Endothelial cell of umbilical vein (primary cell): ENCODE results near the gene SDF4. TPM values are rescaled to one million over a fixed set of nuclear protein-coding genes. Genes with fewer than 3 reads are reported as not detected.

Experiments
- BruUV-seq: library from RNA; stranded (reverse); fragments of 400-500 nt; replicated peaks from 2 replicates; lab custom pipeline; 2021; lab: Mats Ljungman, UMichigan
- CTCF ChIA-PET: fragments of 300-600, 350-600 bp; sonication (Branson Sonifier 250); formaldehyde crosslinking; loops from one replicate; lab custom pipeline; 2021; ENCODE audit warnings: antibody characterized with exemption, inconsistent platforms; lab: Charles Lee
- POLR2A ChIA-PET: fragments of 300-600, 350-600 bp; sonication (Branson Sonifier 250); formaldehyde crosslinking; loops from one replicate; lab custom pipeline; 2021; ENCODE audit warnings: antibody characterized with exemption, inconsistent platforms; lab: Charles Lee
- DNase-seq: peaks from one replicate; pipeline ENCODE4 v3.0.0-alpha.2; 2011; ENCODE audit warnings: low read depth, low spot score
- FAIRE-seq: peaks from 2 replicates; lab custom pipeline; 2011; peaks lifted over from hg19 to GRCh38; lab: Jason Lieb, UNC
- H2AFZ ChIP-seq: 2 replicates; pipeline ENCODE4 v1.6.0; 2012; ENCODE audit warnings: low read depth, low read length, control low read depth, inconsistent platforms
- H3K27ac ChIP-seq: 2 replicates; pipeline ENCODE4 v1.5.1; 2011; ENCODE audit warnings: low read depth, mild to moderate bottlenecking, control low read depth, low read length, moderate library complexity; ENCODE audit not compliant: insufficient read depth
- H3K27me3 ChIP-seq, 2 experiments: 2 replicates each; pipeline versions ENCODE4 v1.6.0 to v1.6.1; 2011; ENCODE audit warnings: low read length in 2 of 2, mixed read lengths in 1 of 2; ENCODE audit not compliant: control insufficient read depth in 2 of 2, insufficient read depth in 2 of 2
- H3K36me3 ChIP-seq, 2 experiments: 2 replicates in 1 of 2; 3 replicates in 1 of 2; pipeline ENCODE4 v1.5.1; 2011; ENCODE audit warnings: low read length in 2 of 2, mild to moderate bottlenecking in 1 of 2, moderate library complexity in 1 of 2; ENCODE audit not compliant: control insufficient read depth in 2 of 2, insufficient read depth in 2 of 2; ENCODE audit errors: extremely low read depth in 1 of 2
- H3K4me1 ChIP-seq: 3 replicates; pipeline ENCODE4 v1.5.1; 2011; ENCODE audit warnings: mild to moderate bottlenecking, low read length; ENCODE audit not compliant: control insufficient read depth, insufficient read depth; ENCODE audit errors: extremely low read depth
- H3K4me2 ChIP-seq: 2 replicates; pipeline ENCODE4 v1.6.1; 2011; ENCODE audit warnings: low read length, control low read depth, mixed read lengths; ENCODE audit not compliant: insufficient read depth
- H3K4me3 ChIP-seq, 3 experiments: fragments of 200-600 bp in 1 of 3; sonication (generic), shearing (Covaris generic) in 1 of 3; replicated peaks in 1 of 3; 2 replicates each; pipeline ENCODE4 v1.5.1; 2011 to 2016; ENCODE audit warnings: control low read depth in 3 of 3, low read length in 3 of 3, mild to moderate bottlenecking in 2 of 3, inconsistent platforms in 1 of 3, low read depth in 1 of 3, moderate library complexity in 1 of 3; ENCODE audit not compliant: insufficient read depth in 1 of 3
- H3K79me2 ChIP-seq: 2 replicates; pipeline ENCODE4 v1.6.0; 2012; ENCODE audit warnings: low read length, inconsistent platforms; ENCODE audit not compliant: control insufficient read depth, insufficient read depth
- H3K9ac ChIP-seq: replicated peaks from 2 replicates; pipeline ENCODE3; 2011; ENCODE audit warnings: low read length, control low read depth; ENCODE audit not compliant: insufficient read depth; ENCODE audit errors: extremely low read depth
- H3K9me1 ChIP-seq: replicated peaks from 3 replicates; pipeline ENCODE4 v1.6.0; 2011; ENCODE audit warnings: mild to moderate bottlenecking, low read length; ENCODE audit not compliant: control insufficient read depth, insufficient read depth; ENCODE audit errors: extremely low read depth
- H3K9me3 ChIP-seq: replicated peaks from 2 replicates; pipeline ENCODE4 v1.5.1; 2012; ENCODE audit warnings: low read length, inconsistent platforms; ENCODE audit not compliant: control insufficient read depth, insufficient read depth
- H4K20me1 ChIP-seq: replicated peaks from 2 replicates; pipeline ENCODE3; 2011; ENCODE audit warnings: mild to moderate bottlenecking, low read length; ENCODE audit not compliant: control insufficient read depth, insufficient read depth; ENCODE audit errors: extremely low read depth
- CTCF ChIP-seq, 2 donors: IDR thresholded peaks; 1 replicate in 1 of 2; 2 replicates in 1 of 2; pipeline ENCODE4 v1.5.1; 2011; ENCODE audit warnings: low read length in 2 of 2, mild to moderate bottlenecking in 2 of 2, moderate library complexity in 2 of 2, control low read depth in 1 of 2, inconsistent platforms in 1 of 2, low read depth in 1 of 2; ENCODE audit not compliant: insufficient read depth in 1 of 2; ENCODE audit errors: extremely low read depth in 1 of 2
- EZH2 ChIP-seq: IDR thresholded peaks from 2 replicates; pipeline ENCODE4 v1.6.1; 2012; ENCODE audit warnings: borderline replicate concordance, low read depth, mild to moderate bottlenecking, moderate library complexity, low read length, inconsistent platforms; ENCODE audit not compliant: severe bottlenecking
- FOS ChIP-seq: IDR thresholded peaks from 2 replicates; pipeline ENCODE4 v1.6.1; 2011; ENCODE audit warnings: mild to moderate bottlenecking, low read length, moderate library complexity, borderline replicate concordance; ENCODE audit not compliant: insufficient read depth
- GATA2 ChIP-seq: IDR thresholded peaks from 2 replicates; pipeline ENCODE4 v1.7.0; 2011; ENCODE audit warnings: low read depth, mild to moderate bottlenecking, moderate library complexity, mixed read lengths, low read length; ENCODE audit not compliant: insufficient read length, insufficient read depth
- JUN ChIP-seq: IDR thresholded peaks from 2 replicates; pipeline ENCODE4 v1.6.1; 2011; ENCODE audit warnings: borderline replicate concordance, low read depth; ENCODE audit not compliant: insufficient read length, insufficient read depth
- MAX ChIP-seq: IDR thresholded peaks from 2 replicates; pipeline ENCODE4 v1.6.1; 2011; ENCODE audit not compliant: insufficient read depth, insufficient read length
- MYC ChIP-seq: IDR thresholded peaks from one replicate; pipeline ENCODE4 v1.6.1; 2011; ENCODE audit warnings: mild to moderate bottlenecking, low read depth, low read length
- POLR2A ChIP-seq: IDR thresholded peaks from 2 replicates; pipeline ENCODE4 v1.6.1; 2012; ENCODE audit warnings: low read depth, mild to moderate bottlenecking, control low read depth, low read length
- POLR2AphosphoS5 ChIP-seq: IDR thresholded peaks from 2 replicates; pipeline ENCODE4 v1.6.1; 2012; ENCODE audit warnings: low read depth, mild to moderate bottlenecking, control low read depth, low read length, moderate library complexity; ENCODE audit not compliant: insufficient read depth
- dilution Hi-C: fragments of 300-500 bp; cut with MboI; formaldehyde crosslinking; loops from one replicate; pipeline ENCODE4 v1.15.0; 2019; ENCODE audit warnings: low sequenced_read_pairs; ENCODE audit not compliant: extremely low pct_ligation_motif_present
- intact Hi-C: fragments of 100-400 bp; cut with micrococcal nuclease; formaldehyde crosslinking; loops from one replicate; pipeline ENCODE4 v1.10.0; 2022
- polyA plus RNA-seq, 4 experiments: library from polyadenylated mRNA; depleted of rRNA in 3 of 4; stranded (reverse) in 3 of 4; unstranded in 1 of 4; fragments of >200 nt; gene quantifications; 2 replicates each; pipeline versions ENCODE4 v1.2.1 to v1.2.3, GENCODE V29; 2011 to 2012; ENCODE audit warnings: missing spikeins in 1 of 4
- total RNA-seq: library from RNA; stranded (reverse); gene quantifications from 2 replicates; pipeline ENCODE4 v1.2.3, GENCODE V29; 2021

Gene SDF4
- total and polyA plus RNA-seq, 2 donors (not counting 3 experiments of a cell fraction or from before 2014, with no cell fraction given) = 175 to 185 TPM

- Histone ChIP-seq H3K79me2 (peaks cover 48% of the 10 kb centered on the region), H3K27me3 (no peaks in the 10 kb centered on the region), H3K9me3 (no peaks in the 10 kb centered on the region), H3K4me2 (no peak overlapping the region), H3K36me3 (peaks cover 6 to 48% of the 10 kb centered on the region in 2 experiments), H3K9me1 (no peaks in the 10 kb centered on the region), H3K4me3 (no peak overlapping the region), H3K4me1 (no peaks in the 10 kb centered on the region), H2AFZ (no peak overlapping the region), H4K20me1 (no peaks in the 10 kb centered on the region), H3K27ac (no peak overlapping the region), H3K9ac (no peak overlapping the region)
- dilution Hi-C loops (no loop called here), intact Hi-C loops (no loop called here)
- POLR2A ChIA-PET = no interaction called here
- CTCF ChIA-PET = no interaction called here
- FAIRE-seq (no peak), DNase-seq (no peak)
- TF ChIP-seq MAX (no peak), POLR2AphosphoS5 (no peak), JUN (no peak), FOS (no peak), EZH2 (no peak), MYC (no peak), POLR2A (no peak), CTCF (IDR thresholded peaks at IDR 0.05; ENCODE audit: extremely low read depth in 1 of 2, insufficient read depth in 1 of 2, low read depth in 1 of 2, low read length in 2 of 2) (no peak), GATA2 (no peak)
- no TSS peak for BruUV-seq
Observed at GRCh38 chr1:1225238-1225845, 6.5 kb downstream of the SDF4 start.
